H1 (cell line): ENCODE results near the gene ALG2. TPM values are rescaled to one million over a fixed set of nuclear protein-coding genes. Genes with fewer than 3 reads are reported as not detected.

Experiments
- CHD7 ChIP-seq: fragments of 300-600 bp; sonication (generic); IDR thresholded peaks from 2 replicates; pipeline ENCODE4 v1.7.1; 2012; ENCODE audit warnings: low read length, moderate library complexity, mild to moderate bottlenecking, inconsistent platforms; ENCODE audit not compliant: insufficient replicate concordance
- polyA plus RNA-seq, 7 experiments: library from polyadenylated mRNA; depleted of rRNA in 3 of 7; stranded (reverse) in 5 of 7; unstranded in 2 of 7; fragments of >200 nt in 5 of 7; fragments of 200-250 nt in 2 of 7; gene quantifications; 1 replicate in 5 of 7; 2 replicates in 1 of 7; 4 replicates in 1 of 7; pipeline versions ENCODE4 v1.2.1 to v1.2.3, GENCODE V29; 2011 to 2013; ENCODE audit warnings: missing spikeins in 2 of 7, mixed read lengths in 2 of 7
- total RNA-seq: library from RNA; stranded (reverse); fragmentation: NEBNext Ultra II Directional; extraction: Animal tissue kit (Norgen Biotek cat#: 25700); gene quantifications from 2 replicates; pipeline ENCODE4 v1.2.1, GENCODE V29; 2021

Gene ALG2
- total and polyA plus RNA-seq, 2 of the 8 experiments (the other 6 are each of a cell fraction or from before 2014, with no cell fraction given): 27.1 to 30.7 TPM

GRCh38 chr9:99222416-99223270 is 901 bp upstream of the ALG2 start (continued):
- no peak for TF ChIP-seq CHD7
- TF ChIP-seq, all 59 proteins: peak for 4
